ENCODE data around the gene KLHL21.
A peak's percentile ranks its signal among the peaks of the same experiment; 100 is the strongest.

KLHL21 gene

GRCh38 chr1:6625584-6626149 is 23.0 kb upstream of the KLHL21 start:
- DNase-seq (ENCODE audit: low spot score) = peak; percentile 17

GRCh38 chr1:6624710-6625583 is 22.3 kb upstream of the KLHL21 start, which contains the start of gene THAP3:
Gene THAP3 (plus strand): TSS chr1:6624868. CDS start chr1:6625219, 351 bp downstream.
- peak; percentile 88 for DNase-seq (ENCODE audit: low spot score)

GRCh38 chr1:6623269-6623965 is 20.7 kb upstream of the KLHL21 start:
- no peak for DNase-seq (ENCODE audit: low spot score)

- DNase-seq (ENCODE audit: low spot score) = no peak
Measured at GRCh38 chr1:6622396-6623152, 19.9 kb upstream of the KLHL21 start.

GRCh38 chr1:6621429-6622391 is 19.0 kb upstream of the KLHL21 start:
- no peak for DNase-seq (ENCODE audit: low spot score)

- DNase-seq (ENCODE audit: low spot score) = no peak
Measured at GRCh38 chr1:6619045-6619444, 16.4 kb upstream of the KLHL21 start.

- DNase-seq (ENCODE audit: low spot score) = no peak
Measured at GRCh38 chr1:6614929-6615785, 12.5 kb upstream of the KLHL21 start.

GRCh38 chr1:6614019-6614928 is 11.6 kb upstream of the KLHL21 start:
- DNase-seq (ENCODE audit: low spot score) = no peak

GRCh38 chr1:6613361-6614018 is 10.8 kb upstream of the KLHL21 start, which contains the start of gene PHF13:
Gene PHF13 (plus strand): TSS chr1:6613731. CDS start chr1:6614067, 336 bp downstream.
- DNase-seq (ENCODE audit: low spot score) = peak; percentile 100

GRCh38 chr1:6612641-6613360 is 10.1 kb upstream of the KLHL21 start:
- DNase-seq (ENCODE audit: low spot score) = no peak

- DNase-seq (ENCODE audit: low spot score) = no peak
Measured at GRCh38 chr1:6603915-6604558, 1.4 kb upstream of the KLHL21 start.

GRCh38 chr1:6603238-6603914 is 707 bp upstream of the KLHL21 start:
- peak; percentile 64 for DNase-seq (ENCODE audit: low spot score)

GRCh38 chr1:6601923-6602668 is 573 bp downstream of the KLHL21 start:
- no peak for DNase-seq (ENCODE audit: low spot score)

GRCh38 chr1:6601049-6601922 is 1.4 kb downstream of the KLHL21 start:
- DNase-seq (ENCODE audit: low spot score) = peak; percentile 87
